22Rv1 (cell line): ENCODE results near the gene JAM2.
A peak's percentile ranks its signal among the peaks of the same experiment; 100 is the strongest.

Experiments used
- H3K27ac ChIP-seq: fragments of 450-650 bp; 2 replicates; pipeline ENCODE4 v1.5.1; 2017
- ZFX ChIP-seq: fragments of 450-650 bp; IDR thresholded peaks from 2 replicates; pipeline ENCODE4 v1.6.1; 2017; ENCODE audit warnings: antibody characterized with exemption, borderline replicate concordance
- TF ChIP-seq, protein P1 (sequence below): fragments of 450-650 bp; IDR thresholded peaks from 2 replicates; pipeline ENCODE4 v1.5.1; 2017; ENCODE audit warnings: mild to moderate bottlenecking

JAM2 gene

DNA sequence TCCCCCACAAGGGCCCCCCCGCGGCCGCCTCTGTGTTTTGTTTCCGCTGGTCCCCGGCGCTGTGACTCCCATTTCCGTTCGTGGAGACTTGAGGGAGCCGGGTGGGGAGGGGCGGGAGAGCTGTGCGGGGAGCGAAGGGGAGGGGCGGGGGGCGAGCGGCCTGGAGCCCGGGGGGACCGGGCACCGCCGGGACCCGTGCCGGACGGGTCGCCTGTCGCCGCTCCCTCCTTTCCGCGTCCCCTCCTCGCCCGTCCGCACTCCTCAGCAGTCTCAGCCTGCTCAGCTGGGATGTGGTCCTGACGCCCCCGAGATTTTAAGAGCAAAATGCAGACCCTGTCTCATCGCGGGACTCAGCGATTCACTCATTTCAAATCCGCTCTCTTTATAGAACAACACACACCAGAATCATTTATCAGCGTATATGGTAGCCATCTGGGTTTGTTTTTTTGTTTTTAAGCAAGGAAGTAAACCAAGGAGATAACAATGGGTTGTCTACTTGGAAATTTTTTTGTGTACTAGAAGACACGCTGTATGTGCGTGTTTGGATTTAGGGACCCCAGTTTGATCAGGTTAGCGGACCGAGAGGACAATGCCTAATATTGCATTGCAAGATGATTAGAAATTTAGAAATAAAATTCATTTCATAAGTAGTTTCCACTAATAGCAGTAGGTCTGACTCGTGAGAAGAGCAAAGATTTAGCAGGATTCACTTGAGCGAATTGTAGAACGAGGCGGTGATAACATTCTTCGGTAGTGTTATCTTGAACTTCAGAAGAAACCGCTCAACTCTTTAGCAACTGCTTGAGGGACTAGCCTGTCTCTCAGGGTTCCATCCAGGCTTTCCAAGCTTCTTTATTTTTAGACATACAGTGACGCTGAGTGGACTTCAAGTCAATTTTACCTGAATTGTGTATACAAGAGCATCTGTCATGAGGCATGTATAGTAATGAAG, 96.9 kb downstream of the JAM2 start:
- H3K27ac ChIP-seq, result peak overlapping the region; percentile 98
- TF ChIP-seq ZFX, result no peak
- TF ChIP-seq, protein P1, sequence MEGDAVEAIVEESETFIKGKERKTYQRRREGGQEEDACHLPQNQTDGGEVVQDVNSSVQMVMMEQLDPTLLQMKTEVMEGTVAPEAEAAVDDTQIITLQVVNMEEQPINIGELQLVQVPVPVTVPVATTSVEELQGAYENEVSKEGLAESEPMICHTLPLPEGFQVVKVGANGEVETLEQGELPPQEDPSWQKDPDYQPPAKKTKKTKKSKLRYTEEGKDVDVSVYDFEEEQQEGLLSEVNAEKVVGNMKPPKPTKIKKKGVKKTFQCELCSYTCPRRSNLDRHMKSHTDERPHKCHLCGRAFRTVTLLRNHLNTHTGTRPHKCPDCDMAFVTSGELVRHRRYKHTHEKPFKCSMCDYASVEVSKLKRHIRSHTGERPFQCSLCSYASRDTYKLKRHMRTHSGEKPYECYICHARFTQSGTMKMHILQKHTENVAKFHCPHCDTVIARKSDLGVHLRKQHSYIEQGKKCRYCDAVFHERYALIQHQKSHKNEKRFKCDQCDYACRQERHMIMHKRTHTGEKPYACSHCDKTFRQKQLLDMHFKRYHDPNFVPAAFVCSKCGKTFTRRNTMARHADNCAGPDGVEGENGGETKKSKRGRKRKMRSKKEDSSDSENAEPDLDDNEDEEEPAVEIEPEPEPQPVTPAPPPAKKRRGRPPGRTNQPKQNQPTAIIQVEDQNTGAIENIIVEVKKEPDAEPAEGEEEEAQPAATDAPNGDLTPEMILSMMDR, result no peak

DNA sequence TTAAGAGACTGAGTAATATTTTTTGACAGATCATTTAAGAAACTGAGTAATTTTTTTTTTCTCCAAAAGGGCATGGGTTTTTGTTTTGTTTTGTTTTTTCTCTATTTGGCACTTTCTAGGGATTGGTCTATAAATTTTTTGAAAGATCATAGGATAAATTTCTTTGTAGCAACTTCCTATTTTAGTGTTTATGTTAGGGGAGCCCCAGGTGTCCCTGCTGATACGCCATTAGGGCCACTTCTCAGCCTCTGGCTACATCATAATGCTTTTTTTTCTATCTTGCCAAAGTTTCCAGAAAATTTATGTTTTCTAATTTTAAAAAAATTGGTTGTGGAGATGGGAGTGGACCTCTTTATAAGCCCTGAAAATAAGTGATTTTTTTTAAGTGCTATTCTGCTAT, 98.4 kb downstream of the JAM2 start:
- TF ChIP-seq ZFX, result no peak
- TF ChIP-seq, protein P1, result no peak
- no peak overlapping the region for H3K27ac ChIP-seq

DNA sequence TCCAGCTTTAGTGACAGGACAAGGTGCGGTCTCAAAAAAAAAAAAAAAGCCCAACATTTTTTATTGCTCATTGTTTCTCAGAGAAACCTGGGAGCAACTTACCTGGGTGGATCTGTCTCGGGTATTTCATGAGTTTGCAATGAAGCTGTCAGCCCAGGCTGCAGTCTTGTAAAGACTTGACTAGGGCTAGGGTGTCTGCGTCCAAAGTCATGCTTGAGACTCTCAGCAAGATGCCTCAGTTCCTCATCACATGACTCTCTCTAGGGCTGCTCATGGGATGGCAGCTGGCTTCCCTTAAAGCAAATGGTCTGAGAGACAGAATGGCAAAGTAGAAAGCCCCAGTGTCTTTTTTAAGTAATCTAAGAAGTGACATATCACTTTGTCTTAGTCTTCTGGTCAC, 103.8 kb downstream of the JAM2 start:
- TF ChIP-seq ZFX, result no peak
- TF ChIP-seq, protein P1, result no peak
- H3K27ac ChIP-seq, result no peak overlapping the region

DNA sequence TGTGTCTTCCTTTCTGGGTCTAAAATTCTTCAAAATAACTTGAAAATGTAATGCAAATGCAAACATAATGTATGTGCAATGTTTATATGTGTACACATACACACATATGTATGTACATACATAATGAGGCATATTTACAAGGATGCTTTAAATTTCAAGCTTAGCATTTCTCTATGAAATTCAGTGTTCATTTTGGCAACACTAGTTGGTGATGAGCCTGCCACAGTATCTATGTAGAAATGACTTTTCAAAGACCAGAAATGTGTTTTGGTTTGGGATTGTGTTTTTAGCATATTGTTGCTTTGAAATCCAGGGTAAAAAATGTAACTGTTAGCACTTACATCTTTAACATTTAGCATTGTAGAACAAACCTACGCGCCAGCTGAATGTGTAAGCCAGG, 105.8 kb downstream of the JAM2 start:
- TF ChIP-seq, protein P1, result no peak

DNA sequence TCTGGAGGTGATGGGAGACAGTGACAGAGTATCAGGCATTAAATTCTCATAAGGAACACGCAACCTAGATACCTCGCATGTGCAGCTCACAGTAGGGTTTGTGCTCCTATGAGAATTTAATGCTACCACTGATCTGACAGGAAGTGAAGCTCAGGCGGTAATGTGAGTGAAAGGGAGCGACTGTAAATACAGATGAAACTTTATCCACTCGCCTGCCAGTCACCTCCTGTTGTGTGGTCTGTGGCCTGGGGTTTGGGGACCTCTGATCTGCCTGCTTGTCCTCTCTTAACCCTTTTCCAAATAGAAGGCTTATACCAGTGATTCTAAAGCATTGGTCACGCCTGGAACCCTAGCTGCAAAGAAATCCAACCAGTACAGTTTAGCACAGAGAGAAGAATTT, 111.0 kb downstream of the JAM2 start:
- TF ChIP-seq, protein P1, result no peak
- TF ChIP-seq ZFX, result no peak
- no peak overlapping the region for H3K27ac ChIP-seq

More for the DNA sequence above, 105.8 kb downstream of the JAM2 start:
- H3K27ac ChIP-seq, result no peak overlapping the region

DNA sequence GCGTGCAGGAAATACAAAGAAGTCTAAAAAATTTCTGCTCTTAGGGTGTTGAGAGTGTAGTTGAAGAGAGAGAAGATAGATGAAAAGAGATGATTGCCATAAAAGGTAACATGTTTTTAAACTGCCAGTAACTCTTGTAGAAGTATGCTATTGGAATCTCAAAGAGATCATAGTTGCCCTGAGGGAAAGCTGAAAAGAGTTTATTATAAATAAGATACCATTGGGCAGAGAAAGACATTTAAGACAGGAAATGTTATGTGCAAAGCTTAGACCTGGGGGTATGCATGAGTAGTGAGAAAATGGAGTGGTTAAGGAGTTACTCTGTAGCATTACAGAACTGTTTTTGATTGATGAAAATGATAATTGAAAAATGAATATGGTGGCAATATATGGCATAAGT, 113.4 kb downstream of the JAM2 start:
- H3K27ac ChIP-seq, result no peak overlapping the region
- TF ChIP-seq, protein P1, result no peak
- TF ChIP-seq ZFX, result no peak

DNA sequence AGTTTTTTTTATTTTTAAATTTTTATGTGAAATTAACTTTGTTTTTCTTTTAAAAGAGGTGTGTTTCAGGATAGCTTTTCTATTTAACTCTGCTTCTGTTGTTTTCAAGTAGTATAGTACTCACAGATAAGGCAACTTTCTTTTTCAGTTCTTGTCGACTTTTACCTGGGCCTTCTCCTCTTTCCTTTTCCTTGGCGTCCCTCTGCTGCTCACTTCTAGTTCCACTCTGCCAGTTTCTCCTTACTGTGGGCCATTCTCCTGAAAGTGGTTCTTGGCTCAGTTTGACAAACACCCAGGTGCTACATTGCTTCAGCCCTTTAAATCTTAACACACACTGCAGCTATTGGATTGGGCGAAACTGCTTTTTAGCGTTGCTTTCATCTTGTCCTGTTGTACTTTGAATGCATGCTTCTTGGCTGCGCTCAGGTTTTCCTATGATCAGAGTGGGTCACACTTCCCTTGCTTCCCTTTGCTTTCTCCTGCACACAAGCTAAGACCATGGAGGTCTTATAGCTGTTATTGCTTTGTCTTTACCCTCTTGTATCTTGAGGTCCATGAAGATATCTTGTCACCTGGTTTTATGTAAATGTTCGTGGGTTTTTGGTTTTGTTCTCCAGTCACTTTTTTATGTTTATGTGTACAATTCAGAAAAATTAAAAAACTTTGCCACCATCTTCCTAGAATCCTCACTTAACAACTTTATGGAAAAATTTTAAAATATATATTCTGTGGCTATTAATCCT, 117.3 kb downstream of the JAM2 start:
- H3K27ac ChIP-seq, result no peak overlapping the region

More for the DNA sequence above, 117.3 kb downstream of the JAM2 start:
- TF ChIP-seq ZFX, result no peak
- TF ChIP-seq, protein P1, result no peak
